Fibroblast of skin of left biceps (primary cell): Measurements from ENCODE around the gene KCNJ9.
"Not testable (repeated sequence)": the region's sequence is repeated elsewhere in the genome, so short reads cannot be mapped to it uniquely, and the experiment has no call there.

Experiments
- DNase-seq, 2 experiments: peaks; one replicate each; pipeline ENCODE4 v3.0.0-alpha.2; 2013; ENCODE audit warnings: low read depth in 2 of 2

Gene KCNJ9

GRCh38 chr1:160103658-160104408 is 22.5 kb downstream of the KCNJ9 start:
- no peak for DNase-seq

- DNase-seq: no peak
Observed at GRCh38 chr1:160104486-160104885, 23.1 kb downstream of the KCNJ9 start.

- DNase-seq: no peak
Observed at GRCh38 chr1:160105155-160105554, 23.8 kb downstream of the KCNJ9 start.

DNA sequence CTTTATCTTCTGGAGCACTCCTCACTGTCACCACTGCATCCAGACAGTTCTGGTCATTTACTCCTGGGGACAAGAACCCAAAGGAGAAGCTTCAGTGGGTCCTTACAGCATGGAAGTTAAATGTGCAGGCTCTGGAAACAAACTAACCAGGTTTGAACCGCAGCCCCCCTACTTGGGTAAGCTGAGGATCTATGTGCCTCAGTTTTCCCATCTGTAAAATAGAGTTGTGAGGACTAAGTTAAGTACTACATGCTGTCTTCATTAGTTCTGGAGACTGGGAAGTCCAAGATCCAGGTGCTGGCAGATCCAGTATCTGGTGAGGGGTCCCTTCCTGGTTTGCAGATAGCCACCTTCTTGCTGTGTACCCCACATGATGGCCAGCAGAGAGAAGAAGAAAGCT is 26.2 kb downstream of the KCNJ9 start:
- DNase-seq: no peak

DNA sequence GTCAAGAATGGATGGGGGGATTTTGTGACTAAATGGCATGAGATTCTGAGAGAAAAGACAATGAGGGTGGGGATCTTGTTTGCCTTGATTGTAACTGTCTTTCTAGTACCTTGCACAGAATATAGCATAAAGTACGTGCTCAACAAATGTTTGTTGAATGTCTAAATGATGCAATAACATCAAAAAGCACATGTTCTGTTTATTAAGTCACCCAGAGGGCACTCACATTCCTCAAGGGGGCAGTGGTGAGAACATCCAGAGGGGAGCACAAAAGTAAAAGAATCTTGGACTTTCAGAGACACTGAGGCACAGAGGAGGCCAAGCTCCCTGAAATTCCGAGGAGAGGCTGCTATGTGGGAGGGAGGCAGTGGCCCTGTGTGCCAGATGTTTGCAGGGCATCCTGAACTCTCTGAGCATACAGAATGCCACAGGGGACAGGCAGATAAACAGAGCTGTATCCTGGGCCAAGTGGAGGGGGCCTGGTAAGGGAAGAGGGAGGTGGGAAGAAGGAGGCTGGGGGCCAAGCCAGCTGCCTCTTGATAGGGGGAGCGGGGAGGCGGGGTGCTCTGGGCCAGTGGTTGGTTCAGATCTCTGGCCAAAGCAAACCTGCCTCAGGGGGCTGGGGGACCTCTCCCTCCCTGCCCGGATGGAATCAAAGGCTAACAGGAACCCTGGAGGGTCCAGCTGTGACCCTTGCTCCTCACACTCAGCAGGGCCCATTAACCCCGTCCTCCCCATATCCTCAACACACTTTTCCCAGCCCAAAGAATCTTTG is 27.7 kb downstream of the KCNJ9 start:
- no peak for DNase-seq

GRCh38 chr1:160109686-160110085 is 28.3 kb downstream of the KCNJ9 start:
- no peak for DNase-seq

- not testable (repeated sequence) for DNase-seq
Observed at GRCh38 chr1:160111462-160111861, 30.1 kb downstream of the KCNJ9 start.

GRCh38 chr1:160112357-160112756 is 31.0 kb downstream of the KCNJ9 start:
- no peak for DNase-seq

DNA sequence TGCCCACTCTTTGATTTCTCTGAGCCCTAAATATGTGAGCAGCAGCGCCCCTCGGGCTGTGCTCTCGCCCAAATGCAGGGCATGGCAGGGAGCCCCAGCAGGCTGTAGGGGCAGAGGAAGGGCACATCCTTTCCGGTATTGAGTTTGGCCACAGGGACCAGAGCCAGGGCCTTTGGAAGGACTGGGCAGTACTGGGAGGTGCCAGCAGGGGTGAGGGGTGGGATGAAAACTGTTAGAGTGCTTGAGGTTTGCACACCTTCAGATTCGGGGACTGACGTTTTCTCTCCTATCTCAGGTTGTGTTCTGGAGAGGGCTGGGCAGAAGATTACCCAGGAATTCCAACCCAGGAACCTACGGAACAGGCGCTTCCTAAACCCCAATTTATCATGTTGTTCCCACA is 32.1 kb downstream of the KCNJ9 start:
- DNase-seq: no peak

DNA sequence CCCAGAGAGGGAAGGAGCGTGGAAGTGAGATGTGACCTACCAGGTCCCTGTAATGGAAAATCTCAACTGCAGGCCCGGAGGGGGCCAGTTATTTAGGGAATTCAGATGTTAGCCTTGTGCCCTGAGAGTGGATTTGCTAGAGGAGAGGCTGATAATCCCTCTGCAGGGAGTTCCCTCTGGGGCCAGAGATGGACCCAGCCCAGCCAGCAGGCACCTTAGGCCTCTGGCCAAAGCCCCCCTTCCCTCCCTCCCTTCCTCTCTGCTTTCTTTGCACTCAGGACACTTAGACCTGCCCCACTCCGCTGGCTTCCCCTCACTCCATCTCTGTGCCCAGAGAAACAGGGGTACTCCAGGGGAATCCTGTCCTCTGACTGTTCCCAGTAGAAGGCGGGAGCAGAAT is 32.7 kb downstream of the KCNJ9 start:
- DNase-seq: no peak

GRCh38 chr1:160115545-160116282 is 34.4 kb downstream of the KCNJ9 start, which contains the start of gene ATP1A2:
Gene ATP1A2, plus strand, starts transcription at chr1:160115759. Its CDS starts 103 bp downstream, at chr1:160115862.
- no peak for DNase-seq

- no peak for DNase-seq
Observed at GRCh38 chr1:160116283-160117147, 35.2 kb downstream of the KCNJ9 start.

DNA sequence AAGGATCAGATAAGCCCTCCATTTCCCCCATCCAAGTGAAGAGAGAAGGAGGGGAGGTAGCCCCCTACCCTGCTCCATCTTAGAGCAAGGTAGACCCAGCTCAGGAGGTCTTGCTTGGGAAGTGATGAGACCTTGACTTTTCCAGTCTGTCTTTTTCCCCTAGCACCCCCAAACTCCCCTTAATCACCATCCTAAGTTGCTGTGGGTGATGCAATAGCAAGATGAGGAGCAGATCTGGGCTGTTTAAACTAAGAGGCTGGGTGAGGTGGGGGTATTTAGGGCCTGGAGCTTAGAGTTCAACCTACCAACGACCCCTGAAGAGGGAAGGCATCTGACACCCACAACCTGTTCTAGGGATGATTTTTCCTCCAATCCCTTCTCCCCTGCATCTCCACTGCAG is 36.0 kb downstream of the KCNJ9 start:
- no peak for DNase-seq

- DNase-seq: no peak
Observed at GRCh38 chr1:160117709-160118183, 36.4 kb downstream of the KCNJ9 start.

- DNase-seq: no peak
Observed at GRCh38 chr1:160118928-160119327, 37.6 kb downstream of the KCNJ9 start.

GRCh38 chr1:160120797-160121196 is 39.5 kb downstream of the KCNJ9 start:
- no peak for DNase-seq

- no peak for DNase-seq
Observed at GRCh38 chr1:160121388-160121787, 40.0 kb downstream of the KCNJ9 start.

DNA sequence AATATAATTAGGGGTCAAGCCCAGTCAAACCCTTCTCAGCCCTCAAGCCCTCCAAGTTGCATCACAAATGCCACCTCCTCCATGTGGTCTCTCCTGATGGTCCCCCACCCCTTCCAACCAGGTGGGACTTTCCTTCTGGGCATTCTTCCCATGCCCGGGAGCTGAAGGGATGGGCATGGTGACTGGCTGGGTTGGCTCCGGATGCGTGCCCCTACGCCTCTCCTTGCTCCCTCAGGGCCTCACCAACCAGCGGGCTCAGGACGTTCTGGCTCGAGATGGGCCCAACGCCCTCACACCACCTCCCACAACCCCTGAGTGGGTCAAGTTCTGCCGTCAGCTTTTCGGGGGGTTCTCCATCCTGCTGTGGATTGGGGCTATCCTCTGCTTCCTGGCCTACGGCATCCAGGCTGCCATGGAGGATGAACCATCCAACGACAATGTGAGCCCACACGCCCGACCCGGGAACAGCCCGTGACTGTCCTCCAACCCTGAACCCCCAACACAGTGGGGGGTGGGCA is 41.7 kb downstream of the KCNJ9 start:
- no peak for DNase-seq

DNA sequence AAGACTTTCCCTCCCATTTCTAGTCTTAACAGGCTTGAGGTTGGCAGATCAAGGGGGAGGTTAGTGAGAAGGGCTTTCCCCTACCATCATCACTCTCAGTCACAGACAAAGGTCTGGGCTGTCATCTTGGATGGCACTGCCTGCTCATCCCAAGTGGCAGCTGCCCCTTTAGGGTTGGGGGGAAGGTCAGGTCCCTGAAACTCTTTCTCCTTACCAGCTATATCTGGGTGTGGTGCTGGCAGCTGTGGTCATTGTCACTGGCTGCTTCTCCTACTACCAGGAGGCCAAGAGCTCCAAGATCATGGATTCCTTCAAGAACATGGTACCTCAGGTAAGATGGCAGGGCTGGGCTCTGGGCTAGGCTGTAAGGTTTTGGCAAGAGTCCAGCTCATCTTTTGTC is 42.4 kb downstream of the KCNJ9 start:
- DNase-seq: no peak

DNA sequence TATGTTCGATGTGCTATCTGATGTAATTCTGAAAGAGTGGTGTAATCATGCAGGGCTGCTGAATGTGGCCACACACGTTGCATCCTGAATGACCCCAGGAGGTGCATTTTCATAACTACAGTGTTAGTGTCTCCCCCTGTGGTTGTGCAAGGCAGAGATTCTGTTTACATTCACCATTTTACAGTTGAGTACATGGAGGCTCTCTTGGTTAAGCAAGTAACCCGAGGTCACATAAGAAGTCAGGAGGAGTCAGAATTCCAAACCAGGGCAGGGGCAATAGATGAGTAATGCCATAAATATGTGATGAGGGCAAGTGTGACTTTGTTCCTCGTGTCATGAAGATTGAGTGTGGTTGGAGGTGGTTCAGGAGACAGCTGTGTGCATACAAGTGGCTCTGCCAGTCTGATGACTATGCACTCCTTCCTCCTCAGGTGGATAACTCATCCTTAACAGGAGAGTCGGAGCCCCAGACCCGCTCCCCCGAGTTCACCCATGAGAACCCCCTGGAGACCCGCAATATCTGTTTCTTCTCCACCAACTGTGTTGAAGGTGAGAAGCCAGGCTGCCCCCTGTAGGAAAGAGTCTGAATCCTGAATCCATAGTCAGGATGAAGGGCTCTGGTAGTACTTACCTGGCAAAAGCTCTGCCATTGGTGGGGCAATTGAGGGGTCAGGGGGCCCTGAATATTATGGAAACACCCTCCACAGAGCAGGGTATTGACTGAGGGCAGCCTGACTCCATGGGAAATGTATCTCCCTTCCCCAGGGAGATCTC is 43.6 kb downstream of the KCNJ9 start:
- peak in 1 of 2 experiments; percentile 20 for DNase-seq
